ENCODE results near the gene ARHGAP22.

DNA sequence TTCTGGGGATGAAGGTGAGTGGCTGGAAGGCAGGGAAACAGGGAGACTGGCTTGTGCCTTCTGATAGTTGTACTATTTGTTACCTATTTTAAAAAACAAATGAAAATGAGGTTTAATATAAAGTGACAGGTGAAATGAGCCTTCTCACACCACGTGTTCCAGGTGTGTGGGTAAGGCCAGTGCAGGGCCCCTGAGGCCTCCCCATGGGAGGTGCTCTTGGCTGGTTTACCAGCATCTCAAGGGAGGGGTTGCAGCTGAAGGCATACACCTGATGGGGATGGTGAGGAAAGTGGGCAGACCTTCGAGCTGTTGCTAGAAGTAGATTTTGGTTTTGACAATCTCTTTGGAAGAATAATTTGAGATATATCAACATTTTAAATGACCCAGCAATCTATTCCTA, 103.6 kb downstream of the ARHGAP22 start:
- TF ChIP-seq, protein P1, sequence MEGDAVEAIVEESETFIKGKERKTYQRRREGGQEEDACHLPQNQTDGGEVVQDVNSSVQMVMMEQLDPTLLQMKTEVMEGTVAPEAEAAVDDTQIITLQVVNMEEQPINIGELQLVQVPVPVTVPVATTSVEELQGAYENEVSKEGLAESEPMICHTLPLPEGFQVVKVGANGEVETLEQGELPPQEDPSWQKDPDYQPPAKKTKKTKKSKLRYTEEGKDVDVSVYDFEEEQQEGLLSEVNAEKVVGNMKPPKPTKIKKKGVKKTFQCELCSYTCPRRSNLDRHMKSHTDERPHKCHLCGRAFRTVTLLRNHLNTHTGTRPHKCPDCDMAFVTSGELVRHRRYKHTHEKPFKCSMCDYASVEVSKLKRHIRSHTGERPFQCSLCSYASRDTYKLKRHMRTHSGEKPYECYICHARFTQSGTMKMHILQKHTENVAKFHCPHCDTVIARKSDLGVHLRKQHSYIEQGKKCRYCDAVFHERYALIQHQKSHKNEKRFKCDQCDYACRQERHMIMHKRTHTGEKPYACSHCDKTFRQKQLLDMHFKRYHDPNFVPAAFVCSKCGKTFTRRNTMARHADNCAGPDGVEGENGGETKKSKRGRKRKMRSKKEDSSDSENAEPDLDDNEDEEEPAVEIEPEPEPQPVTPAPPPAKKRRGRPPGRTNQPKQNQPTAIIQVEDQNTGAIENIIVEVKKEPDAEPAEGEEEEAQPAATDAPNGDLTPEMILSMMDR (IDR thresholded peaks at IDR 0.05) = no peak
- no peak for TF ChIP-seq POLR2A (IDR thresholded peaks at IDR 0.05)
